ENCODE results near the gene TTC8.

DNA sequence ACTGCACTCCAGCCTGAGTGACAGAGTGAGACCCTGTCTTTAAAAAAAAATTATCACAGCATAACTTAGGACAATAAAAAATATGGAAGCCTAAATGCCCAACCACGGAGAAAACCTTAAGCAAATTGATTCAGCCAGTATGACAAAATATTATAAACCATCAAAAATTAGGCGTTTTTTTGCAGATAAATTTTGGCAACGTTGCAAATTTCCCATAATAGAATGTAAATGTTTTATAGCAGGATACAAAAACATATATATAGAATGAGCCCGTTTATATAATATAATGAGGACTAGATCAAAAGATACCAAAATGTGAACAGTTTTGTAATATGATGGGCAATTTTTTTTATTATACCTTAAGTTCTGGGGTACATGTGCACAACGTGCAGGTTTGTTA lies 24.9 kb upstream of the TTC8 start:
- TF ChIP-seq, protein P1, sequence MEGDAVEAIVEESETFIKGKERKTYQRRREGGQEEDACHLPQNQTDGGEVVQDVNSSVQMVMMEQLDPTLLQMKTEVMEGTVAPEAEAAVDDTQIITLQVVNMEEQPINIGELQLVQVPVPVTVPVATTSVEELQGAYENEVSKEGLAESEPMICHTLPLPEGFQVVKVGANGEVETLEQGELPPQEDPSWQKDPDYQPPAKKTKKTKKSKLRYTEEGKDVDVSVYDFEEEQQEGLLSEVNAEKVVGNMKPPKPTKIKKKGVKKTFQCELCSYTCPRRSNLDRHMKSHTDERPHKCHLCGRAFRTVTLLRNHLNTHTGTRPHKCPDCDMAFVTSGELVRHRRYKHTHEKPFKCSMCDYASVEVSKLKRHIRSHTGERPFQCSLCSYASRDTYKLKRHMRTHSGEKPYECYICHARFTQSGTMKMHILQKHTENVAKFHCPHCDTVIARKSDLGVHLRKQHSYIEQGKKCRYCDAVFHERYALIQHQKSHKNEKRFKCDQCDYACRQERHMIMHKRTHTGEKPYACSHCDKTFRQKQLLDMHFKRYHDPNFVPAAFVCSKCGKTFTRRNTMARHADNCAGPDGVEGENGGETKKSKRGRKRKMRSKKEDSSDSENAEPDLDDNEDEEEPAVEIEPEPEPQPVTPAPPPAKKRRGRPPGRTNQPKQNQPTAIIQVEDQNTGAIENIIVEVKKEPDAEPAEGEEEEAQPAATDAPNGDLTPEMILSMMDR (IDR thresholded peaks at IDR 0.05): no peak
- TF ChIP-seq POLR2A (IDR thresholded peaks at IDR 0.05): no peak
- no peak for TF ChIP-seq POLR2AphosphoS5 (IDR thresholded peaks at IDR 0.05)
